Measurements from ENCODE around the gene RFXAP.

GRCh38 chr13:36789061-36789460 lies 30.0 kb upstream of the RFXAP start:
- TF ChIP-seq CTCF (conservative IDR thresholded peaks at IDR 0.05; ENCODE audit: low read depth, low read length), result no peak
- TF ChIP-seq RAD21 (IDR thresholded peaks at IDR 0.05; ENCODE audit: low read length), result no peak
- TF ChIP-seq POLR2A (IDR thresholded peaks at IDR 0.05; ENCODE audit: low read depth, low read length), result no peak
- no peak for TF ChIP-seq CEBPB (IDR thresholded peaks at IDR 0.05; ENCODE audit: low read depth, low read length)

Measured in IMR-90 (cell line).